GM18511 (cell line): ENCODE results near the gene DCAF4L1.

Experiments
- ATAC-seq: cut with Tn5 transposase; IDR thresholded peaks from one replicate; pipeline ENCODE4 v1.9.1; 2021; ENCODE audit warnings: mild to moderate bottlenecking, moderate library complexity; ENCODE audit not compliant: unreplicated experiment

Gene DCAF4L1, protein sequence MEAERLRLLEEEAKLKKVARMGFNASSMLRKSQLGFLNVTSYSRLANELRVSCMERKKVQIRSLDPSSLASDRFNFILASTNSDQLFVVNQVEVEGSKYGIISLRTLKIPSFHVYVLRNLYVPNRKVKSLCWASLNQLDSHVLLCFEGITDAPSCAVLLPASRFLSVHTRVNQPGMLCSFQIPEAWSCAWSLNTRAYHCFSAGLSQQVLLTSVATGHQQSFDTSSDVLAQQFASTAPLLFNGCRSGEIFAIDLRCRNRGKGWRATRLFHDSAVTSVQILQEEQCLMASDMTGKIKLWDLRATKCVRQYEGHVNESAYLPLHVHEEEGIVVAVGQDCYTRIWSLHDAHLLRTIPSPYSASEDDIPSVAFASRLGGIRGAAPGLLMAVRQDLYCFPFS

DNA sequence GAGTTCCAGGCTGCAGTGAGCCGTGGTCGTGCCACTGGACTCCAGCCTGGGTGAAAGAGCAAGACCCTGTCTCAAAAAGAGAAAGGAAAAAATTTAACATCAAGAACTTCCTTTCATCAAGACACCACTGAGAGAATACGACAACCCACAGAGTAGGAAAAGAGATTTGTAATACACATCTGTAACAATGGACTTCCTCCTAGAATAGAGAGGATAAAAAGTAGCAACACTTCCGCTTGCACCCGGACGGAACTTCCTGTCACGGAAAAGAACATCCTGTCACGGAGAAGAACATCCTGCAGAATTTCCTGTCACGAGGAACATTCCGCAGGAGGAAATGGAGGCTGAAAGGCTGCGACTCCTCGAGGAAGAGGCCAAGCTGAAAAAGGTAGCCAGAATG, at the start of gene DCAF4L1:
DCAF4L1 (plus strand) TSS at position 301 of the 400 bp plus-strand sequence; CDS start at position 338, 37 bp downstream.
- no peak for ATAC-seq

DNA sequence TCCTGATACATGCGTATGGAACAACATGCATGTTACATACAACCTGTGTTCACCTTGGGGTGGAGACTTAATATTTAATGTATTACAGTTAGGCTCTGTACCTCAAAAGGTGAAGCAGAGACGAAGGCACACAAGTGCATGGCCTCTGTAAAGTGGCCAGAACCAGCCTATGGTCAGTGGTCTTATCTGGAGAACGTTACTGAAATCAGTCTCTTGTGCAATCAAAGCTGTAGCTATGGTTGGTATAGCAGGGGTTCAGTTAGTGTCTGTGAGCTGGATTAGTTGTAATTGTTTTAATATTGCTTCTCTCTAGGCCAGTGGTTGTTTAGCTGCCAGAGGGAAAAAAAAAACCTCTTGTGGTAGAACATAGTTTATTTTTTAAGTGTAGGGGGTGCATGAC, 48.6 kb upstream of the DCAF4L1 start:
- no peak for ATAC-seq

DNA sequence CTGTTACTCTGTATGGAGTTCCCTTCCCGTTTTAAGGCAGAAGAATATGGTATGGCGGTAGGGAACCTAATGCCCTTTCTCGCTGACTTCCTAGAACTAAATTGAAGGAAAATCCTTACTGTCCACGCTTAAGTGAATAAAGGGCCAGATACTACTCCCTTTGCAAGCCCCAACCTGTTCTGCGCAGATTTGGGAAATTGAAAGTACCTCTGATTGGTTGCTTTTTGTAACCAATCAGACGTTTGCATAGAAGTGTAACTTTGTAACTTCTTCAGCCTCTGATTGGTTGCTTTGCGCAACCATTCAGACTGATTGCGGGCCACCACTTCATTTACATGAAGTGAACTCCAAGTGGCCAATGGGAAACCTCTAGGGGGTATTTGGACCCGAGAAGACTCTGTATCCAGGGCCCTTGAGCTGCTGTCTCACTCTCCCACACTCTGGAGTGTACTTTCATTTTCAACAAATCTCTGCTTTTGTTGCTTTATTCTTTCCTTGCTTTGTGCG, 47.5 kb upstream of the DCAF4L1 start:
- ATAC-seq = no peak

DNA sequence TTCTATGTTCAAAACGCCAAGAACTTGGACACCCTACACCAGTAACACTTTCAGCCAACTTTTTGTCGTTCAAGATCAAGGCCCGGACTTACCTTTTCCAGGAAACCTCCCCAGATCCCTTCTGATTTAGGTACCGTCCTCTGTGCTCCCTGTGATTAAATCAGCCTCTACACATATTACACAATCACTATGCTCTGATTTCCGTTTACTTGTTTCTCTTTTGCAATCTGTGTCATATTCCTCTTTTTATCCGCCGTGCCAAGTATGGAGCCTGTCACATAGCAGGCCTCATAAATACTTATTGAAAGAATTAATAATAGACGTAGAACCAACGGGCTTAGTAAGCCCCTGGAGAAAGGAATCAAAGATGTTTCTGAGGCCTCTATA, 47.0 kb upstream of the DCAF4L1 start:
- no peak for ATAC-seq

DNA sequence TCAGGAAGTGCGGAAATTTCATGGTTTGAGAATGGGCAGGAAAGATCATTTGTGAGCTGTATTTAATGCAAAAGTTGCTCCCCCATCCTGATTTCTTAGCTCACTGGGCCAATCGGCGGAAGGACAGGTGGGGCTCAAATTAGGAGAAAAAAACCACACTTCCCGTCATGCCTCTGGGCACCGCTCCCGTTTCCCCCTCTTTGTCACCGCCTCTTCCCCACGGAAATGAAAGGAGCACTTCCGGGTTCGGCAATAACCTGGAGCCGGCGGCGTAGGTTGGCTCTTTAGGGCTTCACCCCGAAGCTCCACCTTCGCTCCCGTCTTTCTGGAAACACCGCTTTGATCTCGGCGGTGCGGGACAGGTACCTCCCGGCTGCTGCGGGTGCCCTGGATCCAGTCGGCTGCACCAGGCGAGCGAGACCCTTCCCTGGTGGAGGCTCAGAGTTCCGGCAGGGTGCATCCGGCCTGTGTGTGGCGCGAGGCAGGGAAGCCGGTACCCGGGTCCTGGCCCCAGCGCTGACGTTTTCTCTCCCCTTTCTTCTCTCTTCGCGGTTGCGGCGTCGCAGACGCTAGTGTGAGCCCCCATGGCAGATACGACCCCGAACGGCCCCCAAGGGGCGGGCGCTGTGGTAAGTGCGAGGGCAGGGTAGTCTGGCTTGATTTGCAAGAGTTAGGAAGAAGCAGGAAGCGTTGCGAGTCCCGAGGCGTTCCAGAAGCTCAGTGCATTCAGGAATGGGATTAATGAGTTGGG, 46.5 kb upstream of the DCAF4L1 start, which contains the start of gene TMEM33:
TMEM33 (plus strand) TSS at position 529 of the 751 bp plus-strand sequence; CDS start at position 585, 56 bp downstream.
- ATAC-seq = peak; percentile 93

DNA sequence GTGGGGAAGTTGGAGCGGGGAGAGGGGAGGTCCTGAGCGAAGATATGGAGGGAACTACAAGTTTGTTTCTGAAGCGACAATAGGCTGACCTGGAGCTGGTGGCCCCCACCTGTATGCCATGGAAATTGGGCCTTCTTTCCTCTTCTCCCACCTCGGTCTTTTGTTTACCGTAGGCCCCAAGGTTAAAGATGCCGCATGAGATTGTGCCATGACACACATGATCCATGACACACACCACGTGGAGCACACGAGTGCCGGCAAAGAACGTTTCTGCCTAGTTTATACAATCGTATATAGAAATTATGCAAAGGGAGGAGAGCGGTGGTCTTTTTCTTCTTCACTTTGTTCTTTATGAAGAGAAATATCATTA, 45.9 kb upstream of the DCAF4L1 start:
- ATAC-seq = peak; percentile 21

DNA sequence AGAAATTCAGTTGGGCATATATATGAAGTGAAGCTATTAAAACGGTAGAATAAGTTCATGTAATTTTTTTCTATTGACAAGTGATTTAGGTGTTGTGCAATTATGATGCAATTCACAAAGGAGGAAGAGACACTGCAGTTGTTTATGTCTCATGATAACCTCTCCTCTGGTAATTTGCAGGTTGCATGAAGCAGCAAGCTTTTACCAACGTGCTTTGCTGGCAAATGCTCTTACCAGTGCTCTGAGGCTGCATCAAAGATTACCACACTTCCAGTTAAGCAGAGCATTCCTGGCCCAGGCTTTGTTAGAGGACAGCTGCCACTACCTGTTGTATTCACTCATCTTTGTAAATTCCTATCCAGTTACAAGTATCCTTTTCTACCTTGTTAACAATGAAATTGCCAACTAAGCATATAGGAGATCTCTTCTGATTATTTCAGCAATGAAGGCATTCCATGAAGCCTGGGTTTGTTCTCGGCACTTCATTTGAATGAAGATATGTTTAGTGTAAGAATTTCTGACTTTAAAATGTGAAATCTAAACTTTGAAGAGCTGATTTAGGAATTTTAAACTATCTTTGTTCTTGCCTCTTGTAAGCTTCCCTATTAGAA, 42.4 kb upstream of the DCAF4L1 start:
- ATAC-seq = no peak

DNA sequence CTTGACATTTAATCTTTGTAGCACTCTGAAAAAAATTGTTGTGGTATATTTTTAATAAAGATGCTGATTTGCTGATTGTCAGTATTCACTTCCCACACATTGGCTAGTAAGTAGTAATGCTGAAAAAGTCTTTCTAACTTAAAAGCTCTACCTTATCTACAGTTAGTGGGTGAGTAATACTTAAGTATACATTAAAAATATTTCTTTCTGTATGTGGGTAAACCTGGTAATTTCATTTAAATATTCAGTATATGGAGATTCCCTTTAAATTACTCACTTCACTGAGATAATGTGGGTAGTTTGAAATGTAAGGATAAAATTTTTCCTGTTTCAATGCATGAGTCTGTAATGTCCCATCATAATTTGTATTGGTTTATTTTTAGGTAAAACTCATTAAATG, 40.7 kb upstream of the DCAF4L1 start:
- no peak for ATAC-seq

DNA sequence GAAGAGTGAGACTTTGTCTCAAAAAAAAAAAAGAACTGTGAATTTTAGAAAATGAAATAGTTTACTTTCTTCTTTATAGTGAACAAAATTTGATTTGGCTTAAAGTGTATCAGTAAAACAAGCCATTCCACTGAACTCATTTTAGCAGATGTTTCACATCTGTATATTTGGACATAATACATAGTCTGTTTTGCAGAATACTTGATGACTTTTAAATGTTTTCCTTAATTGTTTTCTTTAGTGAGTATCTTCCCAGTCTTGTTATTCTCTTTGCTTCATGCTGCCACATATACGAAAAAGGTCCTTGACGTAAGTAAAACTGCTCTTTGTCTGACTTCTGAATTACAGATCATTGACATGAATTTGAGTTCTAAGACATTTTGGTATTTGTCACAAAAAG, 38.0 kb upstream of the DCAF4L1 start:
- no peak for ATAC-seq

DNA sequence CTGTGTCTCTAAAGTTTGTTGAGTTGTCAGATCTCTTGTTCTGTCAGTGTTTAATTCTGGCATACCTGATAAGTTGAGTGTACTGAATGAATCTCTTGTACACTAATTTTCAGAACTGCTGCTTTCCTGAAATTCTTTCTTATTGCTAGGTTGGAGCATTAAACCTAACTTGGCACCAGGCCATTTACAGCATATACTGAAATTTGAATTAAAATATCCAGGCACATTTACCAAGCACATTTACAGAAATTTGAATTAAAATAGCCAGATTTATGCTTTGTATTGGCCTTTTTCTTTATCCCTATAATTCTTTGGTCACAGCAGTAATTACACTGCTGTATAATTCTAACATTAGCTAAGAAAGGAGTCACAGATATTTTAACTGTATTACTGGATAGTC, 37.5 kb upstream of the DCAF4L1 start:
- ATAC-seq = no peak

DNA sequence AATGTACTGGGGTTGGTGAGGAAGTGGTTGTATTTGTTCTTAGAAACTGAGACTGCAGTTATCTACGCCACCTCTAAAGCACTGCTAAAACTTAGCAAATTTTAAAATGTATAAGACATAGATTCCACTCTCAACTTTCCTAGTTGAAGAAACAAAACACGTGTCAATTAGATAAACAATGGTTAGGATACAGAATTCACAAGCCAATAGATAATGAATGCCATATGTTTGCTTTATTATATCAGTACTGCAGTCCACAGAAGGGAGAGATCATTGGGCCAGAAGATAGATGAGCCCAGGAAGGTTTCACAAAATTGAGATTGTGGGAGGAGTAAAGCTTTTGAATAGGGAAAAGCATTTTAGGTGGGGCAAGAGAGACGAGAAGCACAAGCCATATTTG, 32.0 kb upstream of the DCAF4L1 start:
- ATAC-seq = no peak

DNA sequence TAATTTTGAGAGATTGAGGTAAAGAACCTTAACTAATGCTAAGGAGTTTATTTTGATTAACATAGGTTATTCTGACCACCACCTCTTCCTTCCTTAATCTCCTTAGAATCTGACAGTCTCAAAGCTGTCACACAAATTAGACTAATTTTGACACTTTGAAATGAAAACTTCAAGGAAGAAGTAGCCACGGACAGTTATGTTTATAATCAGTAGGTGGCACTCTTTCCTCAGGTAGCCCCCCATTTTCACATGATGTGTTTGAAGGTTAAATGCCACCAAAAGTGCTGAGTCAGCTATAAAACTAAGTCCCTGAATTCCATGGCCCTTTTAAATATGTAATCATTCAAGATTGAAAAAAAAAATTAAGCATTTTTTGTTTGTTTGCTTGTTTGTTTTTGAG, 23.9 kb upstream of the DCAF4L1 start:
- peak; percentile 79 for ATAC-seq

DNA sequence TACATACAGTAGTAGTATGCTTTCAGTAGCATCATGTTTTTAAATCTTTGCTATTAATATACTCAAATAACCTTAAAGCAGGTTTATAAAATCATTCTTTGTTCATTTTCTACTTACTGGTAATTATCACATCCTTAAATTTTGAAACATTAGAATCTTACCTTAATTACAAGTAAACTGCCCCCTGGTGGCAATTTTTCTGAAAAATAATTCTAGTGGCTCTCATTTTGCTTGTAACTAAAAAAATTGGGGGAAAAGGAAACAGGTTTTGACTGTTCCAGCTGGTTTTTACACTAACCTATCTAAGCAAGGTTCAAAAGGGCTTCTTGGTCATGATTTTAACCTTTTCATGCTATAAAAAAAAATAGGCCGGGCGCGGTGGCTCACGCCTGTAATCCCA, 18.5 kb upstream of the DCAF4L1 start:
- ATAC-seq = no peak

DNA sequence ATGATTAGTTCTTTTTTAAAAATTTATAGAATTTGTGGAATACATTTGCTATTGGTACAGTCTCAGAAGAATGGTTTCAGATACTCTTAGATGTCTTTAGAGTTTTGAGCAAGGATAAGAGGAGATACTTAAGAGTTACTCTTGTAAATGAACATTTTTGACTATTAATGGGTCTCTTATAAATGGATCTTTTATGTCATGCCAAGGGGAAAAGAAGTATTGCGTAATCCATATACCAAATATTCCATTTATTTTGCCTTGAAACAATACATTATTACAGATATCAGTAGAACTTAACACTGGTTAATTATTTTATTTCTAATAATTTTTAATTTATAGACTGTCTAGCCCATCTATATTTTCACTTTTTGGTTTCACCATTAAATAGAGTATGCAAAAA, 17.2 kb upstream of the DCAF4L1 start:
- no peak for ATAC-seq

DNA sequence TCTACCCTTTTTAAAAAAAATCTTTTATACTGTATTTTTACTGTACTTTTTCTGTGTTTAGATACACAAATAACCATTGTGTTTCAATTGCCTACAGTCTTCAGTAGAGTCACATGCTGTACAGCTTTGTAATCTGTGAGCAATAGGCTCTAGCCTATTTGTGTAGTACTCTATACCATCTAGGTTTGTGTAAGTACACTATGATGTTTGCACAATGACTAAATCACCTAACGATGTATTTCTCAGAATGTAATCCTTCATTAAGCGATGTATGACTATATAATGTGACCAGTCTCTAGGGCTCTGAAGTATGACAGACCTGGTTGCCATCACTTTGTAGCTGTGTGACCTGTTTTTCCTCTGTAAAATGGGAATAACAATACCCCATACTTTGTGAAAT, 14.2 kb upstream of the DCAF4L1 start:
- ATAC-seq = no peak

DNA sequence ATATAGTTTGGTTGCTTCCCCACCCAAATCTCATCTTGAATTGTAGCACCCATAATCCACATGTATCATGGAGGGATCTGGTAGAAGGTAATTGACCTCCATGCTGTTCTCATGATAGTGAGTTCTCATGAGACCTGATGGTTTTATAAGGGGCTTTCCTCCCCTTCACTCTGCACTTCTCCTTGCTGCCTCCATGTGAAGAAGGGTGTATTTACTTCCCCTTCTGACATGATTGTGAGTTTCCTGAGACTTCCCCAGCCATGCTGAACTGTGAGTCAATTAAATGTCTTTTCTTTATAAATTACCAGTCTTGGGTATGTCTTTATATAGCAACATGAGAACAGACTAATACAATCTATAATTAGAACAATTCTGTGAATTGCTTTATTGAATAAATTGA, 11.9 kb upstream of the DCAF4L1 start:
- ATAC-seq = no peak

DNA sequence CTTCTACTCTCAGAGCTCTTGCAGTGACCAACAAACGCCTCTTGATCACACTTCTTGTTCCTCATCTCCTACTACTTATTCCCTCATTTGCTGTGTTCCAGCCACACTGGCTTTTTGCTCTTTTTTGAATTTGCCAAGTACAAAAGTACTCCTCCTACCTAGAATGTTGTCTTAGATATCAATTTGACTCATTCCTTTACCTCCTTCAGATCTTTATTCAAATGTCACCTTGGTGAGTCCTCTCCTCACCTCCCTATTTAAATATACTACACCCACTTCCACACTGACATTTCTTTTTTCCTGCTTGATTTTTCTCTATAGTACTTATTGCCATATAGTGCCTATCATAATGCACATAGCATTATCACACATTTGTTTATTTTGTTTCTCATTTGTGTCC, 6.2 kb upstream of the DCAF4L1 start:
- ATAC-seq = no peak

DNA sequence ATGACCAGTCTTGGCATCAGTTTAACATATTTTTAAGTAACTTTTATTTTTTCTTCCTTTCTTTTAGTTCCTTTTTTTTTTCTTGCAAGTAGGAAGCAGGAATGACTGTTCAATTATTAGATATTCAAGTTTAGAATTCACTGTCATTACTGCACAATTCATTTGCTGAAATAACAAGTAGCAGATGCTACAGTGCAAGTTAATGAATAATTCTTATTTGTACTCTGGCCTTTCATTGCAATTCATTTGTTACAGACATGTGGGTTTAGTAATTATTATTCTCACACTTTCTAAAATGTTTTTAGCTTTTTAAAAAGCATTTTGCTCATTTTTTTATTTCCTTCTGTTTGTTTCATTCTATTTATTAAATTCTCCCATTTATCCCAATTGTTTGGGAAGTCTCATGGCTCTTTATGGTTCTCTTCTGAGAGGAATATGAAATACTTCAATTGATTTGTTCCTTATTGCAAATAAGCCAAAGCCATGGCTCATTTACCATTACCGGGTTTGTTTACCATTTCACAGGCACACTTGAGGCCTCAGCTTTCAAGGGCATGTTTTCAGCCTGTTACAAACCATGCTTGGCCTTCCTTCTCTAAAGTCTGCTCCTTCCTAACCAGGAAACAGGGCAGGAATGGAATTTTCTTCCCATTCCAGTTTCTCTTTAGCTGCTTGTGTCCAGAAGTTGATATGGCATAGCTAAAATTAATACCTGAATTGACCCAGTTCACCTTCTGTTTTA, 4.6 kb upstream of the DCAF4L1 start:
- ATAC-seq = no peak

DNA sequence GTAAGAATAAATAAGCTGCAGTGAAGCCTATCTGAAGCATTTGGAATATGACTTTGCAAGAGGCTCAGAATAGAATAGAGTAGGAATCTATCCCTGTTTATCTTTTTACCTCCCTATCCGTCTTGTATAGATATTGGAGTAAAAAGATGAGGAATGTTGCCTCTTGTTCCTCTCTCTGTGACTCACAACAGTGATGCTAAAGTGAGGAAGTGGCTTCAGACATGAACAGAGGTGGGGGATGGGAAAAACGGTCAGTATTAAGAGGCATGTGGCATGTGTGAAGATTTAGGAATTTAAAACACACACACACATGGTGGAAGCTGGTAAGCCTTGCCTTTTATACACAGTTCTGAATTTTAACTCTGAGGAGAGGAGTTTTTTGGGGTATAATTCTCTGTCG, 3.8 kb upstream of the DCAF4L1 start:
- ATAC-seq = no peak

DNA sequence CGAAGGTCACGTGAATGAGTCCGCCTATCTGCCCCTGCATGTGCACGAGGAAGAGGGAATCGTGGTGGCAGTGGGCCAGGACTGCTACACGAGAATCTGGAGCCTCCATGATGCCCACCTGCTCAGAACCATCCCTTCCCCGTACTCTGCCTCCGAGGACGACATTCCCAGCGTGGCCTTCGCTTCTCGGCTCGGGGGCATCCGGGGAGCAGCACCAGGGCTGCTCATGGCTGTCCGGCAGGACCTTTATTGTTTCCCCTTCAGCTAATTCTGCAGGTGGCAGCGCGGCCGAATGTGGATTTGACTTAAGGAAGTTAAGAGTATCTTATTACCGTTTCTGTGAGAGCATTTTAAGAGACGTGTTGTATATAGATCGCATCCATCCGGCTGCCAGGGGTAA, 1.2 kb downstream of the DCAF4L1 start:
- ATAC-seq = no peak

DNA sequence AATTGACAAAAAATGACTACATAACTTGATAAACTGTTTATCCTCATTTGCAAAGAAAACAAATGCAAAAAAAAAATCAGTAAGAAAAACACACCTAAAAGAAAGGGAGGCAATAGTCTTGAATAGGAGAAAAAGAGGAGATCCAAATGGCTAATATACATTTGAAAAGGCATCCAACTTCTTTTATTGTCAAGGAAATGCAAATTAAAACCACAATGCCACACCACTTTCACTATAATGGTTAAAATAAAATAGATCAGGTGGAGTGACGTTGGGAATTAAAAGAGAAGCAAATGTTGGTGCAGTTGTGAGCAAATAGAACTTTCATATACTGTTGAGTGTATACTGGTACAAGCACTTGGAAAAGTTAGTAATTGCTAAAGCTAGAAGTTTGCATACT, 3.6 kb downstream of the DCAF4L1 start:
- no peak for ATAC-seq
